Limb (tissue), 2 donors: ENCODE measurements around the gene KLHL11.

Source experiments
- DNase-seq, 2 donors: peaks; one replicate each; pipeline ENCODE4 v3.0.0-alpha.2; 2016; ENCODE audit errors: extremely low spot score in 2 of 2

Gene KLHL11

GRCh38 chr17:41864836-41865595, at the start of gene KLHL11:
KLHL11 (minus strand) TSS chr17:41865423; CDS start chr17:41865370, 53 bp downstream.
- peak; percentile 91 to 93 for DNase-seq

GRCh38 chr17:41915020-41915419, 49.8 kb upstream of the KLHL11 start:
- no peak for DNase-seq

GRCh38 chr17:41914358-41914766, 49.1 kb upstream of the KLHL11 start:
- no peak for DNase-seq

GRCh38 chr17:41913798-41914197, 48.6 kb upstream of the KLHL11 start:
- DNase-seq = no peak

GRCh38 chr17:41912925-41913324, 47.7 kb upstream of the KLHL11 start:
- DNase-seq = no peak

GRCh38 chr17:41910701-41911391, 45.6 kb upstream of the KLHL11 start:
- no peak for DNase-seq

- no peak for DNase-seq
Observed at GRCh38 chr17:41909088-41909487, 43.9 kb upstream of the KLHL11 start.

GRCh38 chr17:41907633-41908539, 42.7 kb upstream of the KLHL11 start:
- DNase-seq = no peak

- DNase-seq = no peak
Observed at GRCh38 chr17:41907185-41907556, 41.9 kb upstream of the KLHL11 start.

- no peak for DNase-seq
Observed at GRCh38 chr17:41906465-41907184, 41.4 kb upstream of the KLHL11 start.

GRCh38 chr17:41905172-41905571, 39.9 kb upstream of the KLHL11 start:
- DNase-seq = no peak

GRCh38 chr17:41904242-41904841, 39.1 kb upstream of the KLHL11 start:
- no peak for DNase-seq

GRCh38 chr17:41901646-41902045, 36.4 kb upstream of the KLHL11 start:
- DNase-seq = no peak

GRCh38 chr17:41896726-41897125, 31.5 kb upstream of the KLHL11 start:
- DNase-seq = no peak

- DNase-seq = peak in 1 of 2 donors; percentile 37
Observed at GRCh38 chr17:41895617-41896016, 30.4 kb upstream of the KLHL11 start.

- no peak for DNase-seq
Observed at GRCh38 chr17:41894791-41895331, 29.6 kb upstream of the KLHL11 start.

- no peak for DNase-seq
Observed at GRCh38 chr17:41893384-41893783, 28.2 kb upstream of the KLHL11 start.

- no peak for DNase-seq
Observed at GRCh38 chr17:41892021-41892376, 26.8 kb upstream of the KLHL11 start.

GRCh38 chr17:41891135-41892020, 26.2 kb upstream of the KLHL11 start:
- no peak for DNase-seq
